ENCODE measurements around the gene CACUL1.
"Not testable (repeated sequence)": the region's sequence is repeated elsewhere in the genome, so short reads cannot be mapped to it uniquely, and the experiment has no call there.

CACUL1 gene

DNA sequence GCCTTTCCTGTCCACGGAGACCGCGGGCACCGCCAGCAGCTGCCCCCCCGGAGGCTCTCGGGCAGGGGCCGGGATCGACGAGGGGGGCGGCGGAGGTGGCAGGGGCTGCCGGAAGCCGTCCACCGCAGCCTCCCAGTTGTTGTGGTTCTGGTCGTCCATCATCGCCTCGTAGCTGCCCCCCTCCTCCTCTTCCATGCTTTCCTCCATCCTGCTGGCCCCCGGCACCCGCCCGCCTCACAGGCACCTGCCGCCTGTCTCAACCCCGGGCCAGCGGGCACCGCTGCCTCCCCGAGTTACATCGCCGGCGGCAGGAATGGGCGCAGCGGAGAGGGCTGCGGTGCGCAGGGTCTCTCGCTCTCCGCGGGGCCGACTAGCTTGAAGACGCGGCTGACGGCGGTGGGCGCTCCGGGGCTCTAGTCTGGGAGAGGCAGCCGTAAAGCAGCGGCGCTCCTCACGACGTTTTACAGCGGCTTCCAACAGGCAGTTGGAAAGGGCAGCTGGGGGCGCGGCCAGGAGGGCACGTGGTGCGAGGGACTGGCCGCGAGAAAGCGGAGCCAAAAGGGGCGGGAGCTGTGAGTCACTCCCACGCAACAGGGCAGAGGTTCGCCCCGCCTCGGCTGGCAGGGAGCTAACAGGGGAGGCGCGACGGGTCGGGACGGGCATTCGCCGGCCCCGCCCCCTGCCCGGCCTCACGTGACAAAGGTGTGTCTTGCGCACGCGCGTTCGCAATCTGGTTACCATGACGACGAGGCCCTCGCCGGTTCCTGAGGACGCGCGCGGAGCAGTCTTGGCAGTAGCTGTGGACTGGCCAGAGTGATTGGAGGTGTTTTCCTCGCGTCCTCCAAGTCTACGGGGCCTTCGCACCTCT lies at the start of gene CACUL1:
Gene CACUL1, minus strand, starts transcription at position 415 of the 868 bp plus-strand sequence. Its CDS starts 208 bp downstream, at position 207.
- DNase-seq, result peak; percentile 97 to 98

DNA sequence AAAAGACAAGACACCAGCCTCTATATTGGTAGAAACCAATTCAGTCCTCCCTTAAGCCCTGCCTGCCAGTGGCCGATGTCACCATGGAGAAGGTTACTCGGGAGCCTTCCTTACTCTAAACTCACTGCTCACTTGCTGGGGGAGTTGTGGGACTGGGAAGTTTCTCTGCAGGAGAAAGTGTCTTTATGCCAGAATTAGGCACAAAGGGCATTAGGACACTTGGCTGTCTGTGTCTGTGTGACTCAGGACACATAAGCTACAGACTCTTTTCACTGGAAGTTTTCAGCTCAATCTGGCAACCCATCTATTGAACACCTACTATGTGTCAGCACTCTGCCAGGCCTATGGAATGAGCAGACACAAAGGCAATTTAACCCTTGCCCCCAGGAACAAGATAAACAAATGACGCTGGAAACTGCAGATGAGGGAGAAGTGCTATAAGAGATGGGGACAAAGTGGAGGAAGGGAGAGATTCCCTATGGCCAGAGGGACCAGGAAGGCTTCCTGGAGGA lies 49.5 kb upstream of the CACUL1 start:
- DNase-seq, result no peak

DNA sequence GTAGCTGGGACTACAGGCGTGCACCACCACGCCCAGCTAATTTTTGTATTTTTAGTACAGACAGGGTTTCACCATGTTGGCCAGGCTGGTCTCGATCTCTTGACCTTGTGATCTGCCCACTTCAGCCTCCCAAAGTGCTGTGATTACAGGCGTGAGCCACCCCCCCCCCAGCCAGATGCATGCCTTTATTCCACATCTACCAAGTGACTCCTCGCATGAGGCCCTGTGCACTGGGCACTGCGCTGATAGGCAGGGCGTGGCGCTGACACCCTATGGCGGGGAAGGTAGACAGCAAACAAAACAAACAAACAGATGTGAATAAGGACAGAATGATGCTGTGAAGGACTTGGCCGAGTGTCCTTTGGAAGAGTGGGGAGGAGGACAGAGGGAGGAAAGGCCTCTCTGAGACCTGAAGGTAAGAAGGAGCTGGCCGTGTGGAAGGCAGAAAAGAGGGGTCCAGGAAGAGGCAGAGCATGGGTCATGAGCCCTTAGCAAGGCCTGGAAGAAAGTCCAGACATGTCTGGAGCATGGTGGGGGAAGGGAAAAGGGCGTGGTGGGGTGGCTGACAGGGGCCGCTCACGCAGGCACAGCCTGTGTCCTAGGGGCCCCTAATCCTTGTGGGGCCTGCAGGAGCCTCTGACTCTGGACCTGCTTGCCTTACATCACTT lies 47.5 kb upstream of the CACUL1 start:
- no peak for DNase-seq

DNA sequence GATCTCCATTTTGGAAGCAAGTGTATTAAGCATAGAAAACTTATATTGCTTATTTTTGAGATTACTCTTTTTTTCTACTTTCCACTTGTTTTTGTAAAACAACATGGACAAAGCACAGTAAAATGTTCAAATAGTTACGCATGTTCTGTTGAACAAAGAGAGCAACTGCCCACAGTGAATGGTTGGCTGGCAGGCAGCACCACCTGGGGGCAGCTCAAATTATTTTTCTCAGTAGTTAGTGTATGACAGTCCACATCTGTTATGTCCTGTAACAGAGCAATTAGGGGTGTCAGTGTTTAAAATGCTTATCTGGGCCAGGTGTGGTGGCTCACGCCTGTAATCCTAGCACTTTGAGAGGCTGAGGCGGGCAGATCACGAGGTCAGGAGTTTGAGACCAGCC lies 46.1 kb upstream of the CACUL1 start:
- no peak for DNase-seq

DNA sequence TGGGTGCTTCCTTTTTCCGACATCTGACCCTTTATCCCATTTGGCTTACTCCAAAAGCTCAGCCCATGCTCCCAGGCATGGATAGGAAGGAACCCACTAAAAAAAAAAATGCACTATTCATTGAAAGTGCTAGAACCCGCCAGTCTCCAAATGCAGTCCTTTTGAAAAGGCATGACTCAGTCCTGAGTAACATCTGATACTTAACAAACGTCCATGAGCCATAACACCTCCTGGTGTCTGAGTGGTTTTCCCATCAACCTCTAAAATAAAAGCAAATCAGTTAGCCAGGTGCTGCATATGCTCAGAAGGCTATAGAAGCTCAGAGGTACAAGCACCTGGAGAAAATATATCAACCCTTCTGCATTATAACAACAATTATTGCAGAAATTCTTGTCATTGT lies 45.0 kb upstream of the CACUL1 start:
- no peak for DNase-seq

DNA sequence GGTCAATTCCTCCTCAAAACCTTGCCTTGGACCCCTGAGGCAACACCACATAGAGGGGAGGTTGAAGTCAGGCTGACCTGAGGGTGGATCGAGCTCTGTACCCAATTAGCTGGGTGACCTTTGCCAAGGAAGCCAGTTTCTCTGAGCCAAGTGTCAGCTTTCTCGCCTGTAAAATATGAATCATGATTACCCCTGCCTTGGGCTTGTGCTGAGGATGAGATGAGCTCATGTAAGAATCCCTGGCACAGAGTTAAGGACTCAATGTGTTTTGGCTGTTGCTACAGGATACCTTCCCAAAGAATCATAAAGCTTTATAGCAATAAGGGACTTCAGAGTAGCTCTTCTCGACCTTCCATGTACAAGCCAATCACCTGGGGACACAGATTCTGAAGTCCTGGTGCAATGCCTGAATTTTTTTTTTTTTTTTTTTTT lies 43.5 kb upstream of the CACUL1 start:
- DNase-seq, result no peak

DNA sequence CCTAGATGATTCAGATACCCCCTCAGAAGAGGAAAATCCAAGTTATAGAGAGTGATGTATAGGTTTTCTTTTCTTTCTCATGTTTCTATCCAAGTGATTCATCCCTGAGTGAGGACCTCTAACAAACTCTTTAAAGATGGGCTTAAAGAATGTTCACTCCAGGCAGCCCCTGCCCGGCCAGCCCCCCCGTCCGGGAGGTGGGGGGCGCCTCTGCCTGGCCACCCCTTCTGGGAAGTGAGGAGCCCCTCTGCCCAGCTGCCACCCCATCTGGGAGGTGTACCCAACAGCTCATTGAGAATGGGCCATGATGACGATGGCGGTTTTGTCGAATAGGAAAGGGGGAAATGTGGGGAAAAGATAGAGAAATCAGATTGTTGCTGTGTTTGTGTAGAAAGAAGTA lies 40.2 kb upstream of the CACUL1 start:
- DNase-seq, result not testable (repeated sequence)

DNA sequence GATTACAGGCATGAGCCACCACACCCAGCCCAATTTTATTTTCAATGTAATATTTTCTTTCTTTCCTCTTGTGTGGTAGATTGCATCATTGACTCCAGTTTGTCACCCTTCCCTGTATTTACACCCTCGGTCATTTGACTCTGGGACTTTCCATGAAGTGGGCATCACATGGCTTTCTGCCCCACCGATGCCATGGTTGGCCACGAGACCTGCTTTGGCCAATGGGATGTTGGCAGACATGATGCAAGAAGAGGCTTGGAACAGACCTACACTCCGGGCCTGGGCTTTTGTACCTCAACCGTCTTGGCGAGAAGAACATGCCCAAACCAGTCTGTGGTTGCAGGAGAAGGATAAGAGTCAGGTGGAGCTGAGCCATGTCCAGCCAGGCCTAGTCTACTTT lies 38.8 kb upstream of the CACUL1 start:
- no peak for DNase-seq

DNA sequence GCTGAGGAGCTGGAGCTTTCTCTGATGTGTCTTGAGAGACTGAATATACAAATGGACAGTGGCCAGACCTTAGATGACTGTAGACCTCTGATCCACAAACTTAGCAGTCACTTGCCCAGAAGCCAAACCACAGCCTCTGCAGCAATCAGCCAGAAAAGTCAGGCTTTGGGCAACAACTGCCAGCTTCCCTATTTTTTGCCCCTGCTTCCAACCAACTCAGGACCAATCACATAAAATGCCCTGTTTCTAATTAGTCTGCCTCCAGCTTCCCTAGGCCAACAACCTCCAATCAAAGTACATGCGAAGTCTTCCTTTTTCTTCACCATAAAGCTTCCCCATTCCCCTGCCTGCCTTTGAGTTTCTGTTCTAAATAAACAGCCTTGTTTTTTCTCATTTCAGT lies 37.8 kb upstream of the CACUL1 start:
- DNase-seq, result no peak

DNA sequence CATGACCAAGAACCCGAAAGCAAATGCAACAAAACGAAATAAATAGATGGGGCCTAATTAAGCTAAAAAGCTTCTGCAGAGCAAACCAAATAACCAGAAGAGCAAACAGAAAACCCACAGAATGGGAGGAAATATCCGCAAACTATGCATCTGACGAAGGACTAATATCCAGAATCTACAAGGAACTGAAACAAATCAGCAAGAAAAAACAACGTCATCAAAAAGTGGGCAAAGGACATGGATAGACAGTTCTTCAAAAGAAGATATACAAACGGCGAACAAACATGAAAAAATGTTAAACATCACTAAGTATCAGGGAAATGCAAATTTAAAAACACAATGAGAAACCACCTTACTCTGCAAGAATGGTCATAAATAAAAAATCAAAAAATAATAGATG lies 35.3 kb upstream of the CACUL1 start:
- DNase-seq, result no peak

DNA sequence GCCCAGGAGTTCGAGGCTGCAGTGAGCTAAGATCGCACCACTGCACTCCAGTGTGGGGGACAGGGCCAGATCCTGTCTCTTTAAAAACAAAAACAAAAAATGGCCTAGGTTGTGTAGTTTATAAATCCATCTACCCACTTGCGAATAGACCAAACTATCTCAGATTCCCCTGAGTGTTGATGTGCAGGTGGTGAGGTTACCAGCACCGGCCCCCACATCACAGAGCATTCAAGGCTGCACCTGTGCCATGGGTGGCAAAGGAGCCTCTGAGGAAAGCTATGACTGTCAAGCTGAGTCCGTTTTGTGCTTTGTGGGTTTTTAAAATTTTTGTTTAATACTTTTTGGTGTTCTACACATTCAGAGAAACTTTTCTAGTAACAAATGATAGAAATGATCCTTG lies 30.8 kb upstream of the CACUL1 start:
- DNase-seq, result no peak

DNA sequence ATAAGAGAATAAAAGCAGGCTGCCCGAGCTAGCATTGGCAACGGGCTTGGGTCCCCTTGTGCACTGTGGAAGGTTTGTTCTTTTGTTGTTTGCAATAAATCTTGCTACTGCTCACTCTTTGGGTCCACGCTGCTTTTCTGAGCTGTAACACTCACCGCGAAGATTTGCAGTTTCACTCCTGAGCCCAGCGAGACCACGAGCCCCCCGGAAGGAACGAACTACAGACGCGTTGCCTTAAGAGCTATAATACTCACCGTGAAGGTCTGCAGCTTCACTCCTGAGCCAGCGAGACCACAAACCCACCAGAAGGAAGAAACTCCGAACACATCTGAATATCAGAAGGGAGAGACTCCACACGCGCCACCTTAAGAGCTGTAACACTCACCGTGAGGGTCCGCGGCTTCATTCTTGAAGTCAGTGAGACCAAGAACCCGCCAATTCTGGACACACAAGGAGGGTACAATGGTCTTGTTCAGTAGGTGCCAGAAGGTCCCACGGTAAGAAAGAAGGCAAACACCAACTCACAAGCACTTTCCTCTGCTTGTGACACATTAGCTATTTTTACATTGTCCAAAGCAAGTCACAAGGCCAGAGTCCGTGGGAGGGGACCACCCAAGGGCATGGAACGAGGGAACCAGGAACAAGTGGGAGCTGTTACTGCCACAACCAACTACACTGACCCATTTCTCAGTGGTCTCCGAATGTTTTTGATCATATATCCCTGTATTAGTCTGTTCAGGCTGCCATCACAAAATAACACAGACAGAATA lies 29.2 kb upstream of the CACUL1 start:
- no peak for DNase-seq

DNA sequence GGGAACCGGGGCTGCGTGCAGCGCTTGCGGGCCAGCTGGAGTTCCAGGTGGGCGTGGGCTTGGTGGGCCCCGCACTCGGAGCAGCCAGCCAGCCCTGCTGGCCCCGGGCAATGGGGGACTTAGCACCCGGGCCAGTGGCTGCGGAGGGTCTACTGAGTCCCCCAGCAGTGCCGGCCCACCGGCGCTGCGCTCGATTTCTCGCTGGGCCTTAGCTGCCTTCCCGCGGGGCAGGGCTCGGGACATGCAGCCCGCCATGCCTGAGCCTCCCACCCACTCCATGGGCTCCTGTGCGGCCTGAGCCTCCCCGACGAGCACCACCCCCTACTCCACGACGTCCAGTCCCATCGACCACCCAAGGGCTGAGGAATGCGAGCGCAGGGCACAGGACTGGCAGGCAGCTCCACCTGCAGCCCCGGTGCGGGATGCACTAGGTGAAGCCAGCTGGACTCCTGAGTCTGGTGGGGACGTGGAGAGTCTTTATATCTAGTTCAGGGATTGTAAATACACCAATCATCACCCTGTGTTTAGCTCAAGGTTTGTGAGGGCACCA lies 28.2 kb upstream of the CACUL1 start:
- DNase-seq, result not testable (repeated sequence)

DNA sequence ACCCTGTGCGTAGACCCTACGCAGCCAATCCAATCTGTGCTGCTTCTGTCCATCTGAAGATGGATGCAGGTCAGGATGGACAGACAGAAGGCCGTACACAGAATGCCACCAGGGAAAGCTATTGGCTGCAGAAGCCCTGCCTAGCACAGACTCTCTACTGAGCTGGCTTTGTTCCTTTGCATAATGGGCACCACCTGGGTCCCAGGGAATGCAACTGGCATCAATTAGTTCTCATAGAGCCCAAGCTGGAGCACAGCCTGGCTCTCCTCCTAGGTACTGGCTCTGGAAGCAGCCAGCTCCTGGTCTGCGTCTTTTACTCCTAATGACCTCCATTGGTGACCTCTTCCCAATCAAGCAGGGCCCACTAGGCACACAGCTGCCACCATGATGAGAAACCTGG lies 26.8 kb upstream of the CACUL1 start:
- no peak for DNase-seq

DNA sequence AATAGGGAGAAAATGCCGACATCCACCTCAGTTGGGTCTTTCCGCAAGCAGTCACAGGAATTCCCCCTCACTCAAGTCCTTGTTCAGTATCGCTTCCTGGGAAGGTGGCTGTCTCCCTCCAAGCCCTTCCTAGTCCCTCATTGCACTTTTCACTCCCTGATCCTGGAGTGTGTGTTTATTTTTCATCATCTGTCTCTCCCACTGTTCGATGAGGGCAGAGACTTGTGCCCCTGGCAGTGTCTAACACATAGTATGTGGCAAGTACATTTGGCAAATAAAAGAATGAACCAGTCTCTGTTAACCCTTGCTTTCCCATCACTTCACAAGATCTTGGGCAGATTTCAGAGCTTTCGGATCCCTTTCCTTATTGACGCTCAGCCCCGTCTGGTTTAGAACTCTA lies 24.0 kb upstream of the CACUL1 start:
- DNase-seq, result no peak

DNA sequence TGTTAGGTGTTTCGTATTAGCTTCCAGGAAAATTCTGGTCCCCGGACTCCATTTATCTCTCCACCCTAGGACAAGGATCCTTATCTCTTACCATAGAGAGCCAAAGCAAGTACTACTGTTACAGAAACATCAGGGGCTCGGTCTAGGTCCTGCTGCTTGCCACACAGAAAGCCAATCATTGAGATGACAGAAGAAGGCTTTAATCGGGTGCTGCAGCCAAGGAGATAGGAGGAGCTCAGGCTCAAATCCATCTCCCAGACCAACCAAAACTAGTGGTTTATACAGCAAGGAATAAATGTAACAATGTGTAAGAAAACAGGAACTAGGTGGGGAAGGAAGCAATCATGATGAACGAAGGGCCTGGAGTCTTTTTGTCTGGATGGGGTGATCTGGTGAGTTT lies 22.2 kb upstream of the CACUL1 start:
- no peak for DNase-seq

DNA sequence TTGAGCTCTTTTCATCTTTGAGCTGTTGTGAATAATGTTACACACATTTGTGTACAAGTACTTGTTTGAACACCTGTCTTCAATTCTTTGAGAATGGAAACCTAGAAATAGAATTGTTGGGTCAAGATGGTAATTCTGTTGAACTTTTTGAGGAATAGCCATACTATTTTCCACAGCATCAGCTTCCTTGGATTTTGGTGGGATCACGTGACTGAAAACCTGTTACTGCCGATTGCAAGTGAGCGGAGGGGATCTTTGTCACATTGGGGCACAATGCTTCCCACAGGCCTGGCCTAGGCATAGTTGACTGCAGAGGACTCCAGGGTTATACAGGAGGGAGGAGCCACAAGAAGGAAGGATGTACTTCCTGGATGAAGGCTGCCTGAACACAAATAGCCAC lies 21.3 kb upstream of the CACUL1 start:
- no peak for DNase-seq

DNA sequence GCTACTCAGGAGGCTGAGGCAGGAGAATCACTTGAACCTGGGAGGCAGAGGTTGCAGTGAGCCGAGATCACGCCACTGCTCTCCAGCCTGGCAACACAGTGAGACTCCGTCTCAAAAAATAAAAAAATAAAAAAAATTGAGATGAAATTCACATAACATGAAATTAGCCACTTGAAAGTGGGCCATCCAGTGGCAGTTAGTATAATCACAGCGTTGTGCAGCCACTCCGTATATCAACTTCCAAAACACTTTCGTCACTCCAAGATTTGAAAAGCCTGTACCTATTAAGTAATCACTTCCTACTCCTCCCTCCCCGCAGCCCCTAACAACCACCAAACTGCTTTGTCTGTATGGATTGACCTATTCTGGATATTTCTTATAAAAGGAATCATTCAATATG lies 20.7 kb upstream of the CACUL1 start:
- DNase-seq, result no peak

DNA sequence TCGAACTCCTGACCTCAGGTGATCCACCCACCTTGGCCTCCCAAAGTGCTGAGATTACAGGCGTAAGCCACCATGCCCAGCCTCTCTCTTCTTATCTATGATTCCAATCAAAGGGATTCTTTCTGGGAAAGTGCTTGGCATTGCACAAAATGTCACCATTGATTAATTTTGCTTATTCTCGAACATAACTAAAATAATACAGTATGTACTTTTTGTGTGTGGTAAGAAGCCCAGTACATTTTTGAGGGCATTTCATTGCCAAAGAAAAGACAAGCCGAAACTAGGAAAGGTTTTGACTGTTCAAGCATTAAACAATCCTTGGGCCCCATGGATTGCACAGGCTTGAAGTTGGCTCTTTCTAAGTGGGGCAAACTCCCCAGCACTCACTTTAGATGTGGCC lies 18.3 kb upstream of the CACUL1 start:
- DNase-seq, result no peak

DNA sequence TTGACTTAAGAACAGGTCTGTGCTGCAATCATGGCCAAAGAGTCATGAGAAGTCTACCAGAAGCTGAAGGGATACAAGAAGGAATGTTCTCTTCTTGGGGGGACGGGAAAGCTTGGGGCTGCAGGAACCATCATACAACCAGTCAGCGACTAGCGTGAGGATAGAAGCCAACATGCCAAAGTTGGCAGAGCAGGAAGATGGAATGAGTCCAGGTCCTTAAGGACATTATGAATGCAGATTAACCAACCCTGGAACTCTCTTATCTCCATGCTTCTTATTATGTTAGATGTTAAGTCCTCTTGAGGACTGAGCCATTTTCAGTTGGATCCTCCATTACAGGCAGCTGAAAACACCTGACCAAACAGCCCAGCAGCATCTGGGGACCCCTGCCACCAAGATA lies 17.2 kb upstream of the CACUL1 start:
- DNase-seq, result no peak

DNA sequence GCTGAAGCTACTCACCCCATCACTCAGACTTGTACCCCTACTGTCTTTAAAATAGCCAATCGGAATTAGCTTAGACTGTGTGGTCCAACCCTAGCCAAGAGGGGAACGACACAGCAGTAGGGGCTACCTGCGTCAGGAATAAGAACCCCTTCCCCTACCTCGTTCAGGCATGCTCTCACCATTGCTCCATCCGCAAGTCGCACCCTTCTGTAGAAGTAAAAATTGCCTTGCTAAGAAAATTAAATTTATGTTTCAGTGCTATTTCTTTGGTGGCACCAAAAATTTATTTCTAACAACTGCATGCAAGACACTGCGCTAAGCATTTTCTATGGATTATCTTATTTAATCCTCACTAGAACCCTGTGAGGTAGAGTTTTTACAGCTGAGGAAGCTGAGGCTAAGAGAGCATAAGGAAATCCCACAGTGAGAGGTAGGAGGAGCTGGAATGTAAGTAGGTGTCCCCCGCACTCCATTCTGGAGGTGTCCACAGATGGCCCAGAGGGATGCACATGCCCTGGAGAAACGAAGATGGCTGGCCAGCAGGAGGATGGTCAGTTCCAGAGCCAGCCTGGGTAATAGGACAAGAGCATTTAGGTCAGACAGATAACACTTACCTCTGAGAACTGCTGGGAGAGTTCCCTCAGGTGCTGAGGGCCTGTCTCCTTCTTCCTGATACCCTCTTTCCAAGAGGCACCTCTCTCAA lies 15.3 kb upstream of the CACUL1 start:
- no peak for DNase-seq
